Peyer's patch (tissue), 4 donors: ENCODE data around the gene PDLIM5. TPM values are rescaled to one million over a fixed set of nuclear protein-coding genes. Genes with fewer than 3 reads are reported as not detected.

ENCODE experiments used
- DNase-seq, 3 donors: peaks; one replicate each; pipeline ENCODE4 v3.0.0-alpha.2; 2017 to 2019
- H3K27ac ChIP-seq, 4 donors: fragments of 200-600 bp; sonication (generic); one replicate each; pipeline ENCODE4 v1.5.1; 2016 to 2019
- H3K27me3 ChIP-seq, 2 donors: fragments of 200-600 bp; sonication (generic); one replicate each; pipeline ENCODE4 v1.5.1; 2019
- H3K36me3 ChIP-seq, 3 donors: fragments of 200-600 bp; sonication (generic); one replicate each; pipeline ENCODE4 v1.5.1; 2016 to 2019
- H3K4me1 ChIP-seq, 4 donors: fragments of 200-600 bp; sonication (generic); one replicate each; pipeline ENCODE4 v1.5.1; 2016 to 2019
- H3K4me3 ChIP-seq, 4 donors: fragments of 200-600 bp; sonication (generic); 1 replicate in 3 of 4; 2 replicates in 1 of 4; pipeline ENCODE4 v1.5.1; 2016 to 2019; ENCODE audit warnings: mild to moderate bottlenecking in 1 of 4
- H3K9me3 ChIP-seq, 4 donors: fragments of 200-600 bp; sonication (generic); one replicate each; pipeline ENCODE4 v1.5.1; 2016 to 2019; ENCODE audit warnings: mild to moderate bottlenecking in 1 of 4
- CTCF ChIP-seq, 6 experiments: fragments of 450-650 bp in 4 of 6; fragments of 200-600 bp in 2 of 6; sonication (generic) in 1 of 6; IDR thresholded peaks; one replicate each; pipeline ENCODE4 v1.5.1; 2017 to 2019; ENCODE audit warnings: antibody characterized with exemption in 6 of 6, mild to moderate bottlenecking in 3 of 6, moderate library complexity in 1 of 6
- POLR2A ChIP-seq, 2 donors: fragments of 450-650 bp; IDR thresholded peaks; one replicate each; pipeline ENCODE4 v1.5.1; 2017; ENCODE audit warnings: antibody characterized with exemption in 2 of 2, mild to moderate bottlenecking in 2 of 2, moderate library complexity in 2 of 2
- total RNA-seq, 4 donors: library from RNA; depleted of rRNA; stranded (reverse); fragments of >200 nt; gene quantifications; one replicate each; pipeline ENCODE4 v1.1.0, GENCODE V29; 2016

PDLIM5 gene
- total RNA-seq, 4 donors from 2014 or later, result 112 to 197 (median 158) TPM

- TF ChIP-seq POLR2A (IDR thresholded peaks at IDR 0.05) (no peak), CTCF (IDR thresholded peaks at IDR 0.05) (no peak)
- H3K27me3 ChIP-seq, result no peaks in the 10 kb centered on the region
- no peak overlapping the region for H3K4me3 ChIP-seq
- H3K27ac ChIP-seq, result no peak overlapping the region
- no peaks in the 10 kb centered on the region for H3K9me3 ChIP-seq
- no peak for DNase-seq
- no peaks in the 10 kb centered on the region for H3K4me1 ChIP-seq
- H3K36me3 ChIP-seq, result peaks cover 0 to 17% (median 0%) of the 10 kb centered on the region in 3 donors
Measured at GRCh38 chr4:94581766-94582165, 130.0 kb downstream of the PDLIM5 start.

GRCh38 chr4:94582517-94582916 lies 130.8 kb downstream of the PDLIM5 start:
- Histone ChIP-seq H3K27ac (no peak overlapping the region), H3K36me3 (peaks cover 0 to 22% (median 0%) of the 10 kb centered on the region in 3 donors), H3K4me1 (no peaks in the 10 kb centered on the region), H3K27me3 (no peaks in the 10 kb centered on the region), H3K4me3 (no peak overlapping the region), H3K9me3 (no peaks in the 10 kb centered on the region)
- no peak for DNase-seq
- TF ChIP-seq CTCF (IDR thresholded peaks at IDR 0.05), result no peak
- TF ChIP-seq POLR2A (IDR thresholded peaks at IDR 0.05), result no peak

GRCh38 chr4:94583914-94584641 lies 132.3 kb downstream of the PDLIM5 start:
- Histone ChIP-seq H3K4me1 (no peaks in the 10 kb centered on the region), H3K4me3 (no peak overlapping the region), H3K27me3 (no peaks in the 10 kb centered on the region), H3K27ac (no peak overlapping the region), H3K36me3 (peaks cover 0 to 29% (median 0%) of the 10 kb centered on the region in 3 donors), H3K9me3 (no peaks in the 10 kb centered on the region)
- DNase-seq, result no peak
- TF ChIP-seq POLR2A (IDR thresholded peaks at IDR 0.05) (no peak), CTCF (IDR thresholded peaks at IDR 0.05) (no peak)

DNA sequence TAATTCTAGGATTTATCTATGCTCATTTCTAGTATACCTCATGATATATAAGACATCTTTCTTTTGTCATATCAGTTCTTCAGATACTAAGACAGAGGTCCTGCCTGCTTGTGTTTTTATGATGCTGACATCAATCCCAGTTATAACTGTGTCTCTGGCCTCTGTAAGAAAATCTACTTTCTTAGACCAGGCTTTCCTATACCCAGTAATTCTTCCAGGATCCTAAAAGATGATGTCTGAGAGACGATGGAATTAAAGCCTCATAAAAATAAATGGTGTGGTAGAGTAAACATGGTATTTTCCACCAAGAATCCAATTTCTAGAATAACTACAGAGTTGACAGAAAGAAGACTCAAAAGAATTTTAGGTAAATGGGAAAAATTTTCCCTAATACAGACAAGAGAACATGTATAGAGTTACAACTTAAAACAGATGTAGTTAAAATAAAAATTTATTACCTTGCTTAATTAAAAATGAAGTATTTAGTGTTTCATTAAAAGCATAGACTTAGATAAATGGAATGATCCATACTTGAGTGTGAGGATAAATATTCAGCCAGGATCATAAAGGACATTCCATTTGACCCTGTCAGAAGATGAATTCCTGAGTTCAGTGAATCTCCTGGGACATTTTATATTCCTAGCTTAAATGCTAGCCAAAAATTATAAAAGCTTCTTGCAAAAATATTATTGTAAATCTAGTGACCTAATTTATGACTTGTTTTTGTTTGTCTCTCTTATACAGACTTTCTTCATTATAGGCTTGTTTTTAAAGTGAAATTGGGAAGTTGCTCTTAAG lies 137.4 kb downstream of the PDLIM5 start:
- Histone ChIP-seq H3K27ac (no peak overlapping the region), H3K9me3 (no peaks in the 10 kb centered on the region), H3K4me1 (no peaks in the 10 kb centered on the region), H3K4me3 (no peak overlapping the region), H3K27me3 (no peaks in the 10 kb centered on the region), H3K36me3 (peaks cover 0 to 38% (median 0%) of the 10 kb centered on the region in 3 donors)
- DNase-seq, result no peak
- no peak for TF ChIP-seq POLR2A (IDR thresholded peaks at IDR 0.05)
- no peak for TF ChIP-seq CTCF (IDR thresholded peaks at IDR 0.05)

DNA sequence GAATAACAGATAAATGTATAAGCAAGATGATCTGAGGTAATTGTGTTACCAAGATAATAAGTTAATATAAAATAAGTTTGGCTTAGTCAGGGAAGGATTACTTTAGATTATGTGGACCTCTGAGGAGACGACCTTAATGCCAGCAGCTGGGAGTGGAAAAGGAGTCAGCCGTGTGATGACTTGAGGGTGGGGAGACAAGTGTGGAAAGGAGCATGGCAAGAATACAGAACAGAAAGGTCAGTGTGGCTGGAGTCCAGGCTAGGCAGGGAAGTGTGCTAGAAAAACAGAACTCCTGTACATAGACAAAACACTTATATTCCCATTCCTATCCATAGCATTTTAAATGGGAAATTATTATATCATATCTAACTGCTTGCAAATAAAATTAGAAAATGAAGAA lies 138.8 kb downstream of the PDLIM5 start:
- Histone ChIP-seq H3K27me3 (no peaks in the 10 kb centered on the region), H3K9me3 (no peaks in the 10 kb centered on the region), H3K4me1 (no peaks in the 10 kb centered on the region), H3K36me3 (peaks cover 0 to 34% (median 0%) of the 10 kb centered on the region in 3 donors), H3K4me3 (no peak overlapping the region), H3K27ac (no peak overlapping the region)
- DNase-seq, result no peak
- TF ChIP-seq POLR2A (IDR thresholded peaks at IDR 0.05), result no peak
- TF ChIP-seq CTCF (IDR thresholded peaks at IDR 0.05), result no peak
